ENCODE measurements around the gene NEXN. TPM values are rescaled to one million over a fixed set of nuclear protein-coding genes. Genes with fewer than 3 reads are reported as not detected.

Gene NEXN
- total and polyA plus RNA-seq, 11 donors, result 224 to 935 (median 370) TPM

GRCh38 chr1:77950873-77951272 lies 62.4 kb downstream of the NEXN start:
- Histone ChIP-seq H3K4me1 (peaks cover 0 to 20% (median 11%) of the 10 kb centered on the region in 12 donors), H3K9me3 (no peaks in the 10 kb centered on the region), H3K36me3 (peaks cover 0 to 100% (median 98%) of the 10 kb centered on the region in 9 donors), H3K27me3 (no peaks in the 10 kb centered on the region), H3K4me3 (no peak overlapping the region), H3K27ac (peak overlapping the region in 2 of 12 donors; percentile 1 to 7)
- intact Hi-C loops (cut with DNase I), result no loop called here
- TF ChIP-seq, protein P1, sequence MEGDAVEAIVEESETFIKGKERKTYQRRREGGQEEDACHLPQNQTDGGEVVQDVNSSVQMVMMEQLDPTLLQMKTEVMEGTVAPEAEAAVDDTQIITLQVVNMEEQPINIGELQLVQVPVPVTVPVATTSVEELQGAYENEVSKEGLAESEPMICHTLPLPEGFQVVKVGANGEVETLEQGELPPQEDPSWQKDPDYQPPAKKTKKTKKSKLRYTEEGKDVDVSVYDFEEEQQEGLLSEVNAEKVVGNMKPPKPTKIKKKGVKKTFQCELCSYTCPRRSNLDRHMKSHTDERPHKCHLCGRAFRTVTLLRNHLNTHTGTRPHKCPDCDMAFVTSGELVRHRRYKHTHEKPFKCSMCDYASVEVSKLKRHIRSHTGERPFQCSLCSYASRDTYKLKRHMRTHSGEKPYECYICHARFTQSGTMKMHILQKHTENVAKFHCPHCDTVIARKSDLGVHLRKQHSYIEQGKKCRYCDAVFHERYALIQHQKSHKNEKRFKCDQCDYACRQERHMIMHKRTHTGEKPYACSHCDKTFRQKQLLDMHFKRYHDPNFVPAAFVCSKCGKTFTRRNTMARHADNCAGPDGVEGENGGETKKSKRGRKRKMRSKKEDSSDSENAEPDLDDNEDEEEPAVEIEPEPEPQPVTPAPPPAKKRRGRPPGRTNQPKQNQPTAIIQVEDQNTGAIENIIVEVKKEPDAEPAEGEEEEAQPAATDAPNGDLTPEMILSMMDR (IDR thresholded peaks at IDR 0.05), result no peak
- TF ChIP-seq POLR2A (IDR thresholded peaks at IDR 0.05), result no peak
- ATAC-seq, result no peak
- no peak for DNase-seq

- H3K9me3 ChIP-seq, result no peaks in the 10 kb centered on the region
- no peak for ATAC-seq
- DNase-seq, result no peak
- intact Hi-C loops (cut with DNase I), result no loop called here
- peaks cover 0 to 20% (median 11%) of the 10 kb centered on the region in 12 donors for H3K4me1 ChIP-seq
- H3K27me3 ChIP-seq, result no peaks in the 10 kb centered on the region
- peaks cover 0 to 100% (median 98%) of the 10 kb centered on the region in 9 donors for H3K36me3 ChIP-seq
- H3K27ac ChIP-seq, result peak overlapping the region in 2 of 12 donors; percentile 1 to 7
- 90 to 100% (median 96%) methylated on average over 1 of the region's 1 CpG for WGBS, 4 donors
- no peak for TF ChIP-seq POLR2A (IDR thresholded peaks at IDR 0.05)
- TF ChIP-seq, protein P1 (IDR thresholded peaks at IDR 0.05), result no peak
- no peak overlapping the region for H3K4me3 ChIP-seq
Measured at GRCh38 chr1:77951328-77951727, 62.9 kb downstream of the NEXN start.

GRCh38 chr1:77953907-77954306 lies 65.5 kb downstream of the NEXN start:
- 90 to 96% (median 94%) methylated on average over 3 of the region's 3 CpGs for WGBS, 4 donors
- Histone ChIP-seq H3K9me3 (no peaks in the 10 kb centered on the region), H3K36me3 (peaks cover 0 to 100% (median 98%) of the 10 kb centered on the region in 9 donors), H3K27ac (no peak overlapping the region), H3K4me3 (no peak overlapping the region), H3K4me1 (peaks cover 0 to 16% (median 6%) of the 10 kb centered on the region in 12 donors), H3K27me3 (no peaks in the 10 kb centered on the region)
- TF ChIP-seq POLR2A (IDR thresholded peaks at IDR 0.05), result no peak
- TF ChIP-seq, protein P1 (IDR thresholded peaks at IDR 0.05), result no peak
- intact Hi-C loops (cut with DNase I), result no loop called here
- DNase-seq (no peak), ATAC-seq (no peak)

DNA sequence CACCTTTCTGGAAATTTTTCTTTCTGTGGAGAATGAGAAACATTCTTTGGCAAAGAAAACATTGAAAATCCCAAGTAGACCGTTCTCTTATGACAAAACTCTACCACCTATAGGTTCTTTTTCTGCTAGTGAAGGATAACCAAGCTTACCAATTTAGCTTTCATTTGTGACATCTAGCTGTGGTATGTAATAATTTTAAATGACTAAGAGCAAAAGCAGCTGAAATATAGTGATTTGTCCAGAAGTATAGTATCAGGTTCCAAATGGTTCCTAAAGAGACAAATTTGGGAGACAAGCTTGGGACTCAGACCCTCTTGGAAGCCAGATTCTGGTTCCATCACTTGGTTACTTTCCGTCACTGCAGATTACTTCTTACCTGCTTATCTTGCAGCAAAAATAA lies 66.1 kb downstream of the NEXN start:
- intact Hi-C loops (cut with DNase I), result no loop called here
- WGBS, 4 donors, result 95 to 99% (median 96%) methylated on average over 2 of the region's 2 CpGs
- ATAC-seq (no peak), DNase-seq (no peak)
- Histone ChIP-seq H3K4me1 (peaks cover 0 to 14% (median under 1%) of the 10 kb centered on the region in 12 donors), H3K27ac (no peak overlapping the region), H3K36me3 (peaks cover 0 to 100% (median 99%) of the 10 kb centered on the region in 9 donors), H3K4me3 (no peak overlapping the region), H3K27me3 (no peaks in the 10 kb centered on the region), H3K9me3 (no peaks in the 10 kb centered on the region)
- TF ChIP-seq POLR2A (IDR thresholded peaks at IDR 0.05), result no peak
- TF ChIP-seq, protein P1 (IDR thresholded peaks at IDR 0.05), result no peak

Data from heart left ventricle (tissue), 16 donors.